ENCODE results near the gene CD200R1.

CD200R1 gene

DNA sequence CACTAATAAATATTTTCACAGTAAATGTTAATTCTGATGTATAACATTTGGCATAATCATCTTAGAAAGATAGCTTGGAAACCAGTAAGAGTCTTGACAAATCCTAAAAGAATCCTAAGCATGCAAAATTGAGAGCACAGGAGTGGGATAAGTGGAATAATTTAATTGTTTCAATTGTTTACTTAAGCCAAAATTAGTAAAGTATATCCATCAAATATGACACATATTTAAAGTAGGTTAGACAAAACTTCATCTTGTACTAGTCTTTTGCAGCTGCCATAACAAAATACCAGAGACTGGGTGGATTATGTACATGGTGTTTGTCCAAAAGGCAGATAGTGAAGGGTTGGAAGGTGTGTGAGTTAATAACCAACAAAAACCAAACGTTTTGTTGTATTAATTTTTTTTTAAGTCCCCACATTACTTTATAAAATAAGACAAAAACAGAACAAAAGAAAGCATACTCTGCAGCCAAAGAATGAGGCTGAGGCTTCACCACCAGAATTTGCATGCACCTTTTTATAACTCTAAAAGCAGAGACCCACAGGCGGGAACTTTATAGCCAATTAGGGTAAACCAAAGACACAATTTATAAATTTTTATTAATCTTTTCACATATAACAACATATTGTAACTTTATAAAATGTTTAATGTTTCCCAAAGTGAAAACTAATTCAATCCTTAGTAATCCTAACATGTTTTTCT is 86.4 kb downstream of the CD200R1 start:
- Histone ChIP-seq H3K9me3 (ENCODE audit: control insufficient read depth, insufficient read depth, low read length) (no peaks in the 10 kb centered on the region), H3K27me3 (ENCODE audit: control insufficient read depth, insufficient read depth, low read length) (no peaks in the 10 kb centered on the region), H3K27ac (ENCODE audit: low read depth, low read length) (no peak overlapping the region), H3K36me3 (ENCODE audit: control insufficient read depth, insufficient read depth, low read length) (no peaks in the 10 kb centered on the region), H3K4me1 (ENCODE audit: control insufficient read depth, insufficient read depth, low read length) (peaks cover 15% of the 10 kb centered on the region), H3K4me3 (ENCODE audit: low read depth, low read length) (no peak overlapping the region), H3K9ac (ENCODE audit: low read depth, low read length) (no peak overlapping the region)

DNA sequence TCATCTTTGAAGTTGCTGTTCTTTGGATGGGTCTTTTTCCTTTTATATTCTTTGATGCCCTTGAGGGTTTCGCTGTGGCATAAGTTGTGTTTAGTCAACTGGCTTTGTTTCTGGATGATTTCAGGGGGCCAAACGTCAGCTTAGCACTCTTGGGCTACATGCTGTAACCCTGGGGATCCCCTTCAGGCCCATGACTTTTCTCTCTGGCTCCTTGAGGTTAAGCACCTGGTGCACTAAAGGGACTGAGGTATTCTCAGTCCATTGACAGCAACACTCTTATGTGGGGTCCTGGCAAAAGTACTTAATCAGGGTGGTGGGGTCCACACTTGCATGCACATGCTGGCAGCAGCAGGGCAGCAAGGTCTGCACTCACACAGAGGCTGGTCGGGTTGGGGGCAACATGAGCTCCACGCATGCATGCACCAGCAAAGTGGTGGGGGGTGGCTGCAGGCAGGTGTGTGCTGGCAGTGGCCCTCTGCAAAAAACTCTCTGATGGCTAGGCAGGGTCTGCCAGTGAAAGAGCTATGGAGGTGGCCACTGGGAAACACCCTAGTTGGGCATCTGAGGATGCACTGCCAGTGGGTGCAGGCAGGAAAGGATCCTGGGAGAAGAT is 90.1 kb downstream of the CD200R1 start:
- Histone ChIP-seq H3K4me3 (ENCODE audit: low read depth, low read length) (no peak overlapping the region), H3K27ac (ENCODE audit: low read depth, low read length) (no peak overlapping the region), H3K36me3 (ENCODE audit: control insufficient read depth, insufficient read depth, low read length) (no peaks in the 10 kb centered on the region), H3K9ac (ENCODE audit: low read depth, low read length) (no peak overlapping the region), H3K9me3 (ENCODE audit: control insufficient read depth, insufficient read depth, low read length) (no peaks in the 10 kb centered on the region), H3K4me1 (ENCODE audit: control insufficient read depth, insufficient read depth, low read length) (peaks cover 12% of the 10 kb centered on the region), H3K27me3 (ENCODE audit: control insufficient read depth, insufficient read depth, low read length) (no peaks in the 10 kb centered on the region)

DNA sequence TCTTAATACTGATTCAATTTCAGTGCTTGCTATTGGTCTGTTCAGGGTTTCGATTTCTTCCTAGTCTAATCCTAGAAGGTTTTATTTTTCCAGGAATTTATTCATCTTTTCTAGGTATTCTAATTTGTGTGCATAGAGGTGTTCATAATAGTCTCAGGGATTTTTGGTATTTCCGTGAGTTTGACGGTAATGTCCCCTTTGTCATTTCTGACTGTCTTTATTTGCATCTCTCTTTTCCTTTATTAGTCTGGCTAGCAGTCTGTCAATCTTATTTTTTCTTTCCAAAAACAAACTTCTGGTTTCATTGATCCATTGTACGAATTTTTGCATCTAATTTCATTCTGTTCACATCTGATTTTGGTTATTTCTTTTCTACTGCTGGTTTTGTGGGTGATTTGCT is 93.0 kb downstream of the CD200R1 start:
- no peak overlapping the region for H3K9ac ChIP-seq (ENCODE audit: low read depth, low read length)
- H3K9me3 ChIP-seq (ENCODE audit: control insufficient read depth, insufficient read depth, low read length) = no peaks in the 10 kb centered on the region
- no peak overlapping the region for H3K27ac ChIP-seq (ENCODE audit: low read depth, low read length)
- no peak overlapping the region for H3K4me3 ChIP-seq (ENCODE audit: low read depth, low read length)
- H3K36me3 ChIP-seq (ENCODE audit: control insufficient read depth, insufficient read depth, low read length) = no peaks in the 10 kb centered on the region
- no peaks in the 10 kb centered on the region for H3K4me1 ChIP-seq (ENCODE audit: control insufficient read depth, insufficient read depth, low read length)
- no peaks in the 10 kb centered on the region for H3K27me3 ChIP-seq (ENCODE audit: control insufficient read depth, insufficient read depth, low read length)

DNA sequence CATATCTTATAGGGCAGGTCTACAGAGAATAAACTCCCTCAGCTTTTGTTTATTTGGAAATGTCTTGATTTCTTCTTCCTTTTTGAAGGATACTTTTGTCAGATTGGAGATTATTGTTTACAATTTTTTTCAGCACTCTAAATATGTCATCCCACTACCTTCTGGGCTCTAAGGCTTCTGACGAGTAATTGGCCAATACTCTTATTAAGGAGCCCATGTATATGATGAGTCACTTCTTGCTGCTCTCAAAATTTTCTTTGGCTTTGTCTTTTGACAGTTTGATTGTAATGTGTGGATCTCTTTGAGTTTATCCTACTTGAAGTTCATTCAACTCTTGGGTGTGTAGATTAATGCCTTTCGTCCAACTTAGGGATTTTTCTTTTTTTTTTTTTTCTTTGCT is 99.3 kb downstream of the CD200R1 start:
- Histone ChIP-seq H3K27ac (ENCODE audit: low read depth, low read length) (no peak overlapping the region), H3K36me3 (ENCODE audit: control insufficient read depth, insufficient read depth, low read length) (no peaks in the 10 kb centered on the region), H3K9ac (ENCODE audit: low read depth, low read length) (no peak overlapping the region)

DNA sequence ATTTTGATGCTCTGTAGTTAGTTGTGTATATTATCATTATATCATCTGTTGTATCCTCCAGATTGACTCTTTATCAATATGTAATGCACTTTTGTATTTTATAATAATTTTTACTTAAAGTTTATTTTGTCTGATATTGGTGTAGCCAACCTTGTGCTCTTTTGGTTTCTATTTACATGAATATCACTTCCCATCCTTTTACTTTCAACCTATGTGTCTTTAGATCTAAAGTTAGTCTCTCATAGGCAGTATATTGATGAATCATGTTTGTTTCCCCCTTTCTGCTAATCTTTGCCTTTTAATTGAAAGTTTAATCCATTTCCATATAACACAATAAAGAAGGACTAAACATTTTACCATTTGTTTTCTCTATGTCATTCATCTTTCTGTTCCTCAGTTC is 100.2 kb downstream of the CD200R1 start:
- Histone ChIP-seq H3K9me3 (ENCODE audit: control insufficient read depth, insufficient read depth, low read length) (no peaks in the 10 kb centered on the region), H3K36me3 (ENCODE audit: control insufficient read depth, insufficient read depth, low read length) (no peaks in the 10 kb centered on the region), H3K4me1 (ENCODE audit: control insufficient read depth, insufficient read depth, low read length) (peaks cover 12% of the 10 kb centered on the region; the same call in 1 of the 2 replicates), H3K4me3 (ENCODE audit: low read depth, low read length) (no peak overlapping the region), H3K27me3 (ENCODE audit: control insufficient read depth, insufficient read depth, low read length) (no peaks in the 10 kb centered on the region), H3K9ac (ENCODE audit: low read depth, low read length) (no peak overlapping the region), H3K27ac (ENCODE audit: low read depth, low read length) (no peak overlapping the region)

More for the DNA sequence above, 99.3 kb downstream of the CD200R1 start:
- H3K27me3 ChIP-seq (ENCODE audit: control insufficient read depth, insufficient read depth, low read length) = no peaks in the 10 kb centered on the region
- peaks cover 12% of the 10 kb centered on the region; the same call in 1 of the 2 replicates for H3K4me1 ChIP-seq (ENCODE audit: control insufficient read depth, insufficient read depth, low read length)
- no peaks in the 10 kb centered on the region for H3K9me3 ChIP-seq (ENCODE audit: control insufficient read depth, insufficient read depth, low read length)
- no peak overlapping the region for H3K4me3 ChIP-seq (ENCODE audit: low read depth, low read length)

DNA sequence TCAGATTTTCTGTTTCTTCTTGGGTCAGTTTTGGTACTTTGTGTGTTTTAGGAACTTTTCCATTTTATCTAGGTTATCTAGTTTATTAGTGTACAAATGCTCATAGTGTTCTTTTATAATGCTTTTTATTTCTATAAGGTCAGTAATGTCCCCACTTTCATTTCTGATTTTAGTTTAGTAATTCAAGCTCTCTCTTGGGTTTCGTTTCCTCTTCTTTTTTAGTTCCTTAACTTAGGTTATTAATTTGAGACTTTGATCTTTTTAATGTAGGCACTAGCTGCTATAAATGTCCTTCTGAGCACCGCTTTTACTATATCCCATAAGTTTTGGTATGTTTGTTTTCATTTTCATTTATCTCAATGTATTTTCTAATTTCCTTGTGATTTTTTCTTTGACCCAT is 101.3 kb downstream of the CD200R1 start:
- no peak overlapping the region for H3K27ac ChIP-seq (ENCODE audit: low read depth, low read length)
- no peaks in the 10 kb centered on the region for H3K9me3 ChIP-seq (ENCODE audit: control insufficient read depth, insufficient read depth, low read length)
- no peaks in the 10 kb centered on the region for H3K27me3 ChIP-seq (ENCODE audit: control insufficient read depth, insufficient read depth, low read length)
- H3K9ac ChIP-seq (ENCODE audit: low read depth, low read length) = no peak overlapping the region
- no peak overlapping the region for H3K4me3 ChIP-seq (ENCODE audit: low read depth, low read length)
- H3K36me3 ChIP-seq (ENCODE audit: control insufficient read depth, insufficient read depth, low read length) = no peaks in the 10 kb centered on the region
- peaks cover 12% of the 10 kb centered on the region; the same call in 1 of the 2 replicates for H3K4me1 ChIP-seq (ENCODE audit: control insufficient read depth, insufficient read depth, low read length)

DNA sequence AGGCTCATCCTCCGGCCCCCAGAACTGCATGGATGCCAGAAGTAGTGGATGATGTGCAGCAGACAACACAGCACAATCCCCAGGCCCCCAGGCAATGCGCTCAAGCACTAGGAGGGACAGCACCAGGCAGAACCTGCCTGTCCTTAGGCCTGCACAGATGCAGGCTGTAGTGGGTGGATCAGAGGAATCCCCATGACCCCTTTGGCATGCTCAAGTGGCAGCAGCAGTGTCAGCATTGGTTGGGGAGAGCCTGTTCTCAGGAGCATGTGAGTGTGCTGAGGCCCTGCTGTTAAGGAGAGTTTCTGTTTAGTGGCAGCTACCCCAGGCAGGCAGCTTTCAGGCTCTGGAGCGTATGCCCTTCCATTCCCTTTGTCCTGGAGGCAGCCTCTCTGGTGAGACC is 103.2 kb downstream of the CD200R1 start:
- no peak overlapping the region for H3K9ac ChIP-seq (ENCODE audit: low read depth, low read length)
- no peaks in the 10 kb centered on the region for H3K9me3 ChIP-seq (ENCODE audit: control insufficient read depth, insufficient read depth, low read length)
- H3K4me1 ChIP-seq (ENCODE audit: control insufficient read depth, insufficient read depth, low read length) = peaks cover 12% of the 10 kb centered on the region; the same call in 1 of the 2 replicates
- H3K27ac ChIP-seq (ENCODE audit: low read depth, low read length) = no peak overlapping the region
- no peaks in the 10 kb centered on the region for H3K27me3 ChIP-seq (ENCODE audit: control insufficient read depth, insufficient read depth, low read length)
- H3K36me3 ChIP-seq (ENCODE audit: control insufficient read depth, insufficient read depth, low read length) = no peaks in the 10 kb centered on the region
- H3K4me3 ChIP-seq (ENCODE audit: low read depth, low read length) = no peak overlapping the region

Measured in HUES48 (cell line).